ENCODE measurements around the gene COL24A1. TPM values are rescaled to one million over a fixed set of nuclear protein-coding genes. Genes with fewer than 3 reads are reported as not detected.

The COL24A1 gene
- total RNA-seq, 4 donors from 2014 or later, result 3.7 to 5.3 (median 4.4) TPM

DNA sequence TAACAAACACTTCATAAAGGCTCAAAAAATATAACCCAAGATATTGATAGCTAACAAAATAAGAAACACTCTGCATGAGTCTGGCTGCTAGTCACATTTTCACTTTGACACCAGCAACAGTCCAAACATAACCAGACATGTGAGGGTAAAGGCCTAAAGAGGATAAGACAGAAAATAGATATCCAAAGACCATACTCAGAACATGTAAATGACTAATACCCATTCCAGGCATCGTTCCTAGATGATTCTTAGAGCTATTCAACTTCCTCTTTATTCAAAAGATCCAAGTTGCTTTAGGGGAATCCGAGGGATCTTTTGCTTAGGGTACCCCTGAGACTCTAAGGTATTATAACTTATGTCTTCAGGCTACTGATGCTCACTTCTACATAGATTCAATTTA lies 5.1 kb downstream of the COL24A1 start:
- peaks cover 0 to 8% (median 0%) of the 10 kb centered on the region in 4 donors for H3K27me3 ChIP-seq
- 61% methylated on average over 2 of the region's 2 CpGs for WGBS
- no peak overlapping the region for H3K4me3 ChIP-seq
- no peaks in the 10 kb centered on the region for H3K36me3 ChIP-seq
- intact Hi-C loops (cut with DNase I), result no loop called here
- no peak for DNase-seq (ENCODE audit: extremely low spot score)
- H3K4me1 ChIP-seq, result peaks cover 14 to 29% (median 25%) of the 10 kb centered on the region in 4 donors
- no peak overlapping the region for H3K27ac ChIP-seq (replicated peaks in 1 of 4)
- H3K9me3 ChIP-seq, result no peaks in the 10 kb centered on the region
- no peak for TF ChIP-seq POLR2AphosphoS5 (IDR thresholded peaks at IDR 0.05)
- TF ChIP-seq POLR2A (IDR thresholded peaks at IDR 0.05; ENCODE audit: low read depth), result no peak
- TF ChIP-seq EP300 (IDR thresholded peaks at IDR 0.05), result no peak
- TF ChIP-seq, protein P1, sequence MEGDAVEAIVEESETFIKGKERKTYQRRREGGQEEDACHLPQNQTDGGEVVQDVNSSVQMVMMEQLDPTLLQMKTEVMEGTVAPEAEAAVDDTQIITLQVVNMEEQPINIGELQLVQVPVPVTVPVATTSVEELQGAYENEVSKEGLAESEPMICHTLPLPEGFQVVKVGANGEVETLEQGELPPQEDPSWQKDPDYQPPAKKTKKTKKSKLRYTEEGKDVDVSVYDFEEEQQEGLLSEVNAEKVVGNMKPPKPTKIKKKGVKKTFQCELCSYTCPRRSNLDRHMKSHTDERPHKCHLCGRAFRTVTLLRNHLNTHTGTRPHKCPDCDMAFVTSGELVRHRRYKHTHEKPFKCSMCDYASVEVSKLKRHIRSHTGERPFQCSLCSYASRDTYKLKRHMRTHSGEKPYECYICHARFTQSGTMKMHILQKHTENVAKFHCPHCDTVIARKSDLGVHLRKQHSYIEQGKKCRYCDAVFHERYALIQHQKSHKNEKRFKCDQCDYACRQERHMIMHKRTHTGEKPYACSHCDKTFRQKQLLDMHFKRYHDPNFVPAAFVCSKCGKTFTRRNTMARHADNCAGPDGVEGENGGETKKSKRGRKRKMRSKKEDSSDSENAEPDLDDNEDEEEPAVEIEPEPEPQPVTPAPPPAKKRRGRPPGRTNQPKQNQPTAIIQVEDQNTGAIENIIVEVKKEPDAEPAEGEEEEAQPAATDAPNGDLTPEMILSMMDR (IDR thresholded peaks at IDR 0.05), result no peak

DNA sequence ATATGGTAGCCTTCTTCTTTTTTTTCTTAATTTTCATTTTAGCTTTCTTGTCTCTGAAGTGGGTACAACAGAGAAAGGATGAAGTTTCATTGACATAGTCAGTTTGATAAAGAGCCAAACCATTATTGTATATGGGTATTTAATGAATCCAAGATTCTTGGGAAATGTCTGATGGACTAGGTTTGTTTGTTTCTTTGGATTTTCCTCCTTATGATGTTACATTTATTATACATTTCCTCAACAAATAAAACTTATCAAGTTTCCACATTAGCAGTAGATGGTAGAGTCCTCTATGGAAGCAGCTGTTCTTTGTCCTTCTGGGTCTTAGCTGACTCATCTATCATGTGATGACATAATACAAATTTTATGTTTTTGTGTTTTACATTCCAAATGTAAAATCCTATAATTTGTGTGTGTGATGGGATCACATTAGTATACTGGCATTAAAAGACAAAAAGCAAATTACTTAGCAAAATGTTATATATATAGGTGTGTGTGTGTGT lies 6.0 kb downstream of the COL24A1 start:
- no peak for TF ChIP-seq POLR2A (IDR thresholded peaks at IDR 0.05; ENCODE audit: low read depth)

DNA sequence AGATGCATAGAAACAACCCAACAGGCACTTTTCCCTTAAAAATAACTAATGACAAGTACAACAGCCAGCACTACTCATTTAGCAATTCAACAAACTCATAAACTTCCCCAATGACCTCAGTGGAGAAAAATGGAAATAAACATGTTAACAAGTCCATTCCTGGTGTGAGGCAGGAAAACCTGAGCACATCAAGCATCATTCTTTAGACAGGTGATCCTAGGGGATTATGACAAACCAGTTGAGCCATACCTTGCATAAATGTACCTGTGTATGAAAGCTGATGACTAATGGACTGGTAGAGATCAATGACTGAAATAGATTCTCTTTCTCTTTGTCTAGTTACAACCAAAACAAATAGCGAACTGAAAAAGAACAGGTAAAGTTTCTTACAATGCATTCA lies 7.0 kb downstream of the COL24A1 start:
- no peak for DNase-seq (ENCODE audit: extremely low spot score)
- 86% methylated on average over 1 of the region's 1 CpG for WGBS
- Histone ChIP-seq H3K27ac (replicated peaks in 1 of 4) (no peak overlapping the region), H3K4me1 (peaks cover 0 to 10% (median 7%) of the 10 kb centered on the region in 4 donors), H3K27me3 (peaks cover 0 to 1% (median 0%) of the 10 kb centered on the region in 4 donors), H3K9me3 (no peaks in the 10 kb centered on the region), H3K36me3 (no peaks in the 10 kb centered on the region), H3K4me3 (no peak overlapping the region)
- TF ChIP-seq POLR2A (IDR thresholded peaks at IDR 0.05; ENCODE audit: low read depth) (no peak), POLR2AphosphoS5 (IDR thresholded peaks at IDR 0.05) (no peak), EP300 (IDR thresholded peaks at IDR 0.05) (no peak)
- intact Hi-C loops (cut with DNase I), result no loop called here

More for the DNA sequence above, 6.0 kb downstream of the COL24A1 start:
- Histone ChIP-seq H3K9me3 (no peaks in the 10 kb centered on the region), H3K36me3 (no peaks in the 10 kb centered on the region), H3K27me3 (peaks cover 0 to 8% (median 0%) of the 10 kb centered on the region in 4 donors), H3K4me1 (peaks cover 5 to 20% (median 17%) of the 10 kb centered on the region in 4 donors), H3K4me3 (no peak overlapping the region), H3K27ac (replicated peaks in 1 of 4) (no peak overlapping the region)
- no peak for DNase-seq (ENCODE audit: extremely low spot score)
- intact Hi-C loops (cut with DNase I), result no loop called here

DNA sequence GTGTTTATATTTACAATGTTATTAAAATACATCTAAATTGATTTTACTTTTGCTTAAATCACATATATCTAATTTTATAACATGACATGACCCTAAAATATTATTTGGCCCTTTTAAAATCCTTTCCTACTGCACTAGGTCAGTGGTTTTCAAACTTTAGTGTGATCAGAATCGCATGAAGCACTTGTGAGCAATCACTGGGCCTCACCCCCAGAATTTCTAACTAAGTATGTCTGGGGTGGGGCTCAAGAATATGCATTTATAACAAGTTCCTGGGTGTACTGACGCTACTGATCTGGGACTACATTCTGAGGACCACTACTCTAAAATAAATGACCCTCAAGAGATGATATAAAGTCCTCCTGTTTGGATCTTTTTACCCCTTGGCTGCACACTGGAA lies 8.8 kb downstream of the COL24A1 start:
- Histone ChIP-seq H3K36me3 (no peaks in the 10 kb centered on the region), H3K27me3 (no peaks in the 10 kb centered on the region), H3K27ac (replicated peaks in 1 of 4) (no peak overlapping the region), H3K4me1 (no peaks in the 10 kb centered on the region), H3K4me3 (no peak overlapping the region), H3K9me3 (no peaks in the 10 kb centered on the region)
- 86% methylated on average over 2 of the region's 2 CpGs for WGBS
- TF ChIP-seq EP300 (IDR thresholded peaks at IDR 0.05), result no peak
- TF ChIP-seq POLR2A (IDR thresholded peaks at IDR 0.05; ENCODE audit: low read depth), result no peak
- no peak for TF ChIP-seq POLR2AphosphoS5 (IDR thresholded peaks at IDR 0.05)
- TF ChIP-seq, protein P1 (IDR thresholded peaks at IDR 0.05), result no peak
- no peak for DNase-seq (ENCODE audit: extremely low spot score)
- intact Hi-C loops (cut with DNase I), result no loop called here

DNA sequence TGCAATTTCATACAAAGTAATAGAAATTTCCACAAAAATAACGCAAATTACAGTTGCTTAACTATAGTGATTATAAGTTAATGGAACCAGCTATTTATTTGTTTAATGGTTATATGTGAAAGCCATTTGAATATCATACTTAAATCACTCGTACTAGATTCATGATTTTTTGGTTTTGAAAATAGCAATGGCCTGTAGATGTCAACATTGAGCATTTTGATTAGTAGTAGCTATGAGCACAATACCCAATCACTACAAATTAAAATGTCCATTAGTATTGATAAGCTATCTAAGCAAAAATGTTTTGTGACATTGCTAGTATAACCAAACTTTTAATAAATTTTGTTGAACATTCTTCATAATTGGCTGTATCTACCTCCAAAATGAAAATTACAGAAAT lies 10.0 kb downstream of the COL24A1 start:
- intact Hi-C loops (cut with DNase I), result no loop called here
- Histone ChIP-seq H3K27ac (replicated peaks in 1 of 4) (no peak overlapping the region), H3K36me3 (no peaks in the 10 kb centered on the region), H3K27me3 (no peaks in the 10 kb centered on the region), H3K4me3 (no peak overlapping the region), H3K9me3 (no peaks in the 10 kb centered on the region), H3K4me1 (no peaks in the 10 kb centered on the region)
- no peak for DNase-seq (ENCODE audit: extremely low spot score)
- TF ChIP-seq POLR2AphosphoS5 (IDR thresholded peaks at IDR 0.05), result no peak
- no peak for TF ChIP-seq POLR2A (IDR thresholded peaks at IDR 0.05; ENCODE audit: low read depth)
- no peak for TF ChIP-seq EP300 (IDR thresholded peaks at IDR 0.05)
- TF ChIP-seq, protein P1 (IDR thresholded peaks at IDR 0.05), result no peak
- 88% methylated on average over 2 of the region's 2 CpGs for WGBS
